GM12878 (cell line): Measurements from ENCODE around the gene DAD1. TPM values are rescaled to one million over a fixed set of nuclear protein-coding genes. Genes with fewer than 3 reads are reported as not detected.

Experiments used
- ATAC-seq: fragments of 200-7000 bp; cut with Tn5 transposase; 3 replicates; pipeline ENCODE4 v1.9.1; 2020; ENCODE audit warnings: mild to moderate bottlenecking, moderate library complexity
- BruUV-seq: library from RNA; stranded (reverse); fragments of 400-500 nt; replicated peaks from 2 replicates; lab custom pipeline; 2021; lab: Mats Ljungman, UMichigan
- CTCF ChIA-PET: fragments of 300-600 bp; sonication (Branson Sonifier 250); formaldehyde crosslinking; extraction: SDS; loops from one replicate; lab custom pipeline; 2021; ENCODE audit warnings: inconsistent platforms; lab: Yijun Ruan, JAX
- POLR2A ChIA-PET: fragments of 350-600 bp; formaldehyde crosslinking; extraction: SDS; loops from one replicate; lab custom pipeline; 2021; ENCODE audit warnings: inconsistent platforms; lab: Charles Lee
- RAD21 ChIA-PET: fragments of 300-600 bp; sonication (Branson Sonifier 250); formaldehyde crosslinking; loops from one replicate; lab custom pipeline; 2023; ENCODE audit warnings: antibody characterized with exemption; ENCODE audit not compliant: unreplicated experiment; lab: Charles Lee
- SMC1A ChIA-PET: fragments of 300-600 bp; sonication (Branson Sonifier 250); formaldehyde crosslinking; loops from one replicate; lab custom pipeline; 2023; ENCODE audit not compliant: unreplicated experiment, uncharacterized antibody; lab: Charles Lee
- DNase-seq: peaks from one replicate; pipeline ENCODE4 v3.0.0-alpha.2; 2011; ENCODE audit warnings: low read depth, low spot score
- FAIRE-seq: peaks from 3 replicates; lab custom pipeline; 2011; peaks lifted over from hg19 to GRCh38; lab: Jason Lieb, UNC
- H2AFZ ChIP-seq: 2 replicates; pipeline ENCODE4 v1.6.0; 2011; ENCODE audit warnings: low read depth, low read length, control low read depth; ENCODE audit not compliant: control insufficient read depth
- H3K27ac ChIP-seq: 2 replicates; pipeline ENCODE4 v1.5.1; 2011; ENCODE audit warnings: control low read depth; ENCODE audit not compliant: control insufficient read depth, insufficient read depth
- H3K27me3 ChIP-seq, 2 experiments: replicated peaks in 1 of 2; 2 replicates each; pipeline versions ENCODE4 v1.6.0 to v1.6.1; 2011; ENCODE audit warnings: low read length in 1 of 2; ENCODE audit not compliant: control insufficient read depth in 2 of 2, insufficient read depth in 2 of 2
- H3K36me3 ChIP-seq, 2 experiments: 2 replicates each; pipeline ENCODE4 v1.5.1; 2011; ENCODE audit warnings: low read length in 1 of 2; ENCODE audit not compliant: control insufficient read depth in 2 of 2, insufficient read depth in 2 of 2
- H3K4me1 ChIP-seq: 2 replicates; pipeline ENCODE4 v1.6.1; 2011; ENCODE audit warnings: mild to moderate bottlenecking, low read length, moderate library complexity, mixed read lengths; ENCODE audit not compliant: control insufficient read depth, insufficient read depth
- H3K4me2 ChIP-seq: 2 replicates; pipeline ENCODE4 v1.6.0; 2011; ENCODE audit warnings: control low read depth; ENCODE audit not compliant: control insufficient read depth, insufficient read depth
- H3K4me3 ChIP-seq: fragments of 200-600 bp; sonication (generic); 2 replicates; pipeline ENCODE4 v1.5.1; 2016
- H3K79me2 ChIP-seq: 2 replicates; pipeline ENCODE4 v1.6.0; 2011; ENCODE audit warnings: low read length; ENCODE audit not compliant: control insufficient read depth, insufficient read depth
- H3K9ac ChIP-seq: 2 replicates; pipeline ENCODE4 v1.8.0; 2011; ENCODE audit warnings: low read length, control low read depth, mixed read lengths; ENCODE audit not compliant: control insufficient read depth, insufficient read depth
- H3K9me3 ChIP-seq: replicated peaks from 3 replicates; pipeline ENCODE4 v1.5.1; 2011; ENCODE audit warnings: mild to moderate bottlenecking, low read length; ENCODE audit not compliant: control insufficient read depth, insufficient read depth
- H4K20me1 ChIP-seq: 2 replicates; pipeline ENCODE4 v1.6.0; 2011; ENCODE audit not compliant: control insufficient read depth, insufficient read depth
- BHLHE40 ChIP-seq, 2 experiments: fragments of 450-650 bp in 1 of 2; IDR thresholded peaks; 2 replicates each; pipeline ENCODE4 v1.6.1; 2011 to 2017; ENCODE audit warnings: low read depth in 2 of 2, borderline replicate concordance in 1 of 2, improper control_type of control experiment in 1 of 2, low read length in 1 of 2, mild to moderate bottlenecking in 1 of 2
- CTCF ChIP-seq, 3 experiments: IDR thresholded peaks in 2 of 3; conservative IDR thresholded peaks in 1 of 3; 2 replicates each; pipeline ENCODE4 v1.5.1; 2011; ENCODE audit warnings: low read depth in 3 of 3, low read length in 3 of 3, mild to moderate bottlenecking in 3 of 3, control low read depth in 2 of 3, moderate library complexity in 2 of 3, inconsistent platforms in 1 of 3, mixed read lengths in 1 of 3; ENCODE audit not compliant: control insufficient read depth in 2 of 3, insufficient read depth in 1 of 3; ENCODE audit errors: extremely low read depth in 1 of 3
- EZH2 ChIP-seq: IDR thresholded peaks from 2 replicates; pipeline ENCODE4 v1.6.1; 2012; ENCODE audit warnings: low read depth, mild to moderate bottlenecking, control low read depth, inconsistent platforms, low read length, borderline replicate concordance; ENCODE audit not compliant: control insufficient read depth
- FOXK2 ChIP-seq: fragments of 450-650 bp; IDR thresholded peaks from 2 replicates; pipeline ENCODE4 v1.6.1; 2017; ENCODE audit warnings: mild to moderate bottlenecking, moderate library complexity
- KDM1A ChIP-seq: fragments of 200-600 bp; sonication (generic); IDR thresholded peaks from 2 replicates; pipeline ENCODE4 v1.6.1; 2016; ENCODE audit warnings: borderline replicate concordance
- KLF5 ChIP-seq: fragments of 450-650 bp; IDR thresholded peaks from 2 replicates; pipeline ENCODE4 v1.6.1; 2014; ENCODE audit warnings: mild to moderate bottlenecking; ENCODE audit not compliant: partially characterized antibody
- MTA3 ChIP-seq: IDR thresholded peaks from 2 replicates; pipeline ENCODE4 v1.6.1; 2012; ENCODE audit warnings: low read length, inconsistent platforms, borderline replicate concordance
- NFXL1 ChIP-seq: fragments of 450-650 bp; IDR thresholded peaks from 2 replicates; pipeline ENCODE4 v1.6.1; 2017; ENCODE audit warnings: antibody characterized with exemption, mild to moderate bottlenecking, borderline replicate concordance
- NR2C1 ChIP-seq: fragments of 450-650 bp; IDR thresholded peaks from 2 replicates; pipeline ENCODE4 v1.6.1; 2017; ENCODE audit warnings: antibody characterized with exemption, mild to moderate bottlenecking, moderate library complexity
- NR2C2 ChIP-seq: IDR thresholded peaks from 2 replicates; pipeline ENCODE4 v1.6.1; 2011; ENCODE audit warnings: borderline replicate concordance, low read depth; ENCODE audit not compliant: control insufficient read depth, insufficient read length
- PAX8 ChIP-seq: fragments of 450-650 bp; IDR thresholded peaks from 2 replicates; pipeline ENCODE4 v1.6.1; 2017; ENCODE audit warnings: mild to moderate bottlenecking, moderate library complexity
- RAD51 ChIP-seq: fragments of 450-650 bp; IDR thresholded peaks from 2 replicates; pipeline ENCODE4 v1.6.1; 2016; ENCODE audit warnings: moderate library complexity, mild to moderate bottlenecking, inconsistent platforms
- RCOR1 ChIP-seq: conservative IDR thresholded peaks from 2 replicates; pipeline ENCODE4 v1.6.1; 2012; ENCODE audit warnings: low read depth, low read length, improper control_type of control experiment
- RFX5 ChIP-seq: IDR thresholded peaks from 2 replicates; pipeline ENCODE4 v1.6.1; 2011; ENCODE audit warnings: low read depth, low read length, improper control_type of control experiment
- SMAD1 ChIP-seq: fragments of 450-650 bp; IDR thresholded peaks from 2 replicates; pipeline ENCODE4 v1.6.1; 2018; ENCODE audit warnings: mild to moderate bottlenecking, low read depth; ENCODE audit not compliant: partially characterized antibody
- SREBF1 ChIP-seq: IDR thresholded peaks from 2 replicates; pipeline ENCODE4 v1.6.1; 2012; ENCODE audit warnings: mild to moderate bottlenecking, low read length
- SRF ChIP-seq, 2 experiments: IDR thresholded peaks; 2 replicates each; pipeline ENCODE4 v1.6.1; 2011; ENCODE audit warnings: low read depth in 2 of 2, low read length in 2 of 2, mild to moderate bottlenecking in 1 of 2, moderate library complexity in 1 of 2
- ZNF622 ChIP-seq: fragments of 450-650 bp; IDR thresholded peaks from 2 replicates; pipeline ENCODE4 v1.6.1; 2017; ENCODE audit warnings: mild to moderate bottlenecking, inconsistent platforms
- WGBS: methylation state at CpG from one replicate; pipeline ENCODE4 v1.1.6; 2016; ENCODE audit warnings: low lambda C conversion rate; ENCODE audit not compliant: insufficient replicate concordance, insufficient coverage; ENCODE audit errors: missing lambda C conversion rate; 5-methylcytosine and 5-hydroxymethylcytosine counted together
- in situ Hi-C: fragments of 300-500 bp; cut with MboI; formaldehyde crosslinking; loops from 9 replicates; pipeline ENCODE4 v1.14.3; 2018; ENCODE audit warnings: mixed read lengths
- intact Hi-C: fragments of 100-400 bp; cut with micrococcal nuclease; formaldehyde crosslinking; loops from one replicate; pipeline ENCODE4 v1.14.2; 2022; ENCODE audit not compliant: unreplicated experiment
- polyA plus RNA-seq, 11 experiments: library from polyadenylated mRNA; depleted of rRNA in 4 of 11; unstranded in 6 of 11; stranded (reverse) in 5 of 11; fragments of >200 nt; fragmentation: Nextera tagmentation in 4 of 11; fragmentation: Illumina TruSeq in 1 of 11; extraction: Ambion mirVana in 4 of 11; extraction: Trizol in 1 of 11; gene quantifications; 1 replicate in 1 of 11; 2 replicates in 10 of 11; pipeline versions ENCODE4 v1.2.1 to v1.2.3, GENCODE V29; 2011 to 2016; ENCODE audit warnings: inconsistent platforms in 2 of 11, missing spikeins in 2 of 11, low read depth in 1 of 11
- total RNA-seq, 4 experiments: library from RNA; depleted of rRNA in 3 of 4; stranded (reverse); fragments of >200 nt in 3 of 4; fragmentation: Illumina TruSeq in 1 of 4; extraction: Trizol in 1 of 4; gene quantifications; 2 replicates each; pipeline versions ENCODE4 v1.2.1 to v1.2.3, GENCODE V29; 2013 to 2021
- TF ChIP-seq, protein P1 (sequence below): fragments of 450-650 bp; conservative IDR thresholded peaks from 2 replicates; pipeline ENCODE4 v1.6.1; 2017; ENCODE audit warnings: mild to moderate bottlenecking, moderate library complexity
- TF ChIP-seq, protein P2 (sequence below): IDR thresholded peaks from 2 replicates; pipeline ENCODE4 v1.6.1; 2011; ENCODE audit warnings: mild to moderate bottlenecking, low read depth, low read length, moderate library complexity; ENCODE audit not compliant: insufficient replicate concordance

Gene DAD1
- total and polyA plus RNA-seq, 10 of the 15 experiments (the other 5 are each of a cell fraction or from before 2014, with no cell fraction given): 161 to 920 (median 319) TPM

DNA sequence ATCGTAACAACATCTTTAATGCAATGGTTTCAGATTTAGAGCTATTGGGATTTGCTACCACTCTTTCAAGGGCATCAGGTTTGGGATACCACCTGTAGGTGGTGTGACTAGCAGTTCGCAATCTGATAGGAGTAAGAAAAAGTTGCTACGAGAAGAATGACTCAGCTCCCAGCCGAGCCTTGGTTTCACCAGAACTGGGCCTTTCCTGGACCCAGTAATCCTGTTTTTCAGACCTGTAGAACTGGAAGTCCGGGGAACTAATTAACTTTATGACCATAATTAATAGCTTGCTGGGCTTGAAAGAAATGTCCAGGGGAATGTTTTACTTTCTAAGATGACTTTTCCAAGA, 9.8 kb upstream of the DAD1 start:
- CTCF ChIA-PET: interaction anchor here (0.6 to 5.5 kb wide), 14 partner anchors 9 to 522 kb away, joined by 3 to 58 read pairs (median 3); partner anchors contain the start of gene DAD1
- peak overlapping the region; percentile 45 for H3K27ac ChIP-seq
- peaks cover 19% of the 10 kb centered on the region for H3K4me1 ChIP-seq
- H3K4me3 ChIP-seq: peak overlapping the region; percentile 94
- in situ Hi-C loops (no loop called here), intact Hi-C loops (no loop called here)
- WGBS: under 1% methylated on average over 5 of the region's 5 CpGs
- H3K79me2 ChIP-seq: no peaks in the 10 kb centered on the region
- H3K36me3 ChIP-seq: peaks cover 0 to 2% of the 10 kb centered on the region in 2 experiments; a peak in 2 of 4 replicates
- H3K27me3 ChIP-seq: no peaks in the 10 kb centered on the region
- peak overlapping the region; percentile 97 for H2AFZ ChIP-seq
- DNase-seq (no peak), FAIRE-seq (no peak), ATAC-seq (peak; percentile 80)
- H4K20me1 ChIP-seq: no peaks in the 10 kb centered on the region
- peak overlapping the region; percentile 77 for H3K9ac ChIP-seq
- no TSS peak for BruUV-seq
- no peaks in the 10 kb centered on the region for H3K9me3 ChIP-seq
- SMC1A ChIA-PET: interaction anchor here (0.5 to 7.4 kb wide), 19 partner anchors 11 to 409 kb away, joined by 3 to 72 read pairs (median 4); partner anchors contain the start of genes DAD1 and OR6J1
- POLR2A ChIA-PET: interaction anchor here (0.5 to 6.0 kb wide), 4 partner anchors 11 to 331 kb away, joined by 3 to 91 read pairs (median 4); partner anchors contain the start of genes DAD1 and PRMT5
- peak overlapping the region; percentile 98 for H3K4me2 ChIP-seq
- RAD21 ChIA-PET: interaction anchor here (0.9 to 5.7 kb wide), 16 partner anchors 10 to 290 kb away, joined by 3 to 53 read pairs (median 4); partner anchors contain the start of genes DAD1, LRP10 and OXA1L
- TF ChIP-seq SRF (IDR thresholded peaks at IDR 0.05; ENCODE audit: low read depth in 2 of 2, low read length in 2 of 2) (no peak), KDM1A (no peak), KLF5 (no peak), RCOR1 (no peak), ZNF622 (no peak), PAX8 (no peak), NR2C1 (no peak), MTA3 (no peak), NR2C2 (no peak), RAD51 (0 out of 2 replicates have a peak, but pooled peaks have one; percentile 19), BHLHE40 (IDR thresholded peaks at IDR 0.05; ENCODE audit: borderline replicate concordance in 1 of 2, low read depth in 2 of 2, low read length in 1 of 2) (0 out of 4 replicates have a peak, but pooled peaks of 1 of the 2 experiments have one; percentile 4), NFXL1 (no peak), EZH2 (no peak), RFX5 (no peak), SREBF1 (no peak), FOXK2 (no peak), CTCF (IDR thresholded peaks at IDR 0.05 in 2 of 3, conservative IDR thresholded peaks at IDR 0.05 in 1 of 3; ENCODE audit: control insufficient read depth in 2 of 3, extremely low read depth in 1 of 3, insufficient read depth in 1 of 3, low read depth in 3 of 3, low read length in 3 of 3) (peak; percentile 17 to 26 (median 20); a peak in 4 of 6 replicates), SMAD1 (no peak)
- TF ChIP-seq, protein P1, sequence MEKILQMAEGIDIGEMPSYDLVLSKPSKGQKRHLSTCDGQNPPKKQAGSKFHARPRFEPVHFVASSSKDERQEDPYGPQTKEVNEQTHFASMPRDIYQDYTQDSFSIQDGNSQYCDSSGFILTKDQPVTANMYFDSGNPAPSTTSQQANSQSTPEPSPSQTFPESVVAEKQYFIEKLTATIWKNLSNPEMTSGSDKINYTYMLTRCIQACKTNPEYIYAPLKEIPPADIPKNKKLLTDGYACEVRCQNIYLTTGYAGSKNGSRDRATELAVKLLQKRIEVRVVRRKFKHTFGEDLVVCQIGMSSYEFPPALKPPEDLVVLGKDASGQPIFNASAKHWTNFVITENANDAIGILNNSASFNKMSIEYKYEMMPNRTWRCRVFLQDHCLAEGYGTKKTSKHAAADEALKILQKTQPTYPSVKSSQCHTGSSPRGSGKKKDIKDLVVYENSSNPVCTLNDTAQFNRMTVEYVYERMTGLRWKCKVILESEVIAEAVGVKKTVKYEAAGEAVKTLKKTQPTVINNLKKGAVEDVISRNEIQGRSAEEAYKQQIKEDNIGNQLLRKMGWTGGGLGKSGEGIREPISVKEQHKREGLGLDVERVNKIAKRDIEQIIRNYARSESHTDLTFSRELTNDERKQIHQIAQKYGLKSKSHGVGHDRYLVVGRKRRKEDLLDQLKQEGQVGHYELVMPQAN: no peak
- TF ChIP-seq, protein P2, sequence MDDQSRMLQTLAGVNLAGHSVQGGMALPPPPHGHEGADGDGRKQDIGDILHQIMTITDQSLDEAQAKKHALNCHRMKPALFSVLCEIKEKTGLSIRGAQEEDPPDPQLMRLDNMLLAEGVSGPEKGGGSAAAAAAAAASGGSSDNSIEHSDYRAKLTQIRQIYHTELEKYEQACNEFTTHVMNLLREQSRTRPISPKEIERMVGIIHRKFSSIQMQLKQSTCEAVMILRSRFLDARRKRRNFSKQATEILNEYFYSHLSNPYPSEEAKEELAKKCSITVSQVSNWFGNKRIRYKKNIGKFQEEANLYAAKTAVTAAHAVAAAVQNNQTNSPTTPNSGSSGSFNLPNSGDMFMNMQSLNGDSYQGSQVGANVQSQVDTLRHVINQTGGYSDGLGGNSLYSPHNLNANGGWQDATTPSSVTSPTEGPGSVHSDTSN: no peak
